AG10803 (cell line): ENCODE results near the gene BRD8.

Experiments used
- DNase-seq: peaks from one replicate; pipeline ENCODE4 v3.0.0; 2010; ENCODE audit warnings: low read depth
- H3K4me3 ChIP-seq: 2 replicates; pipeline ENCODE4 v1.5.1; 2011; ENCODE audit warnings: mild to moderate bottlenecking, low read length, control low read depth
- CTCF ChIP-seq: conservative IDR thresholded peaks from 2 replicates; pipeline ENCODE4 v1.5.1; 2011; ENCODE audit warnings: mild to moderate bottlenecking, low read length, control low read depth, inconsistent platforms

Gene BRD8

GRCh38 chr5:138096997-138097828 lies 81.2 kb downstream of the BRD8 start:
- no peak for TF ChIP-seq CTCF
- H3K4me3 ChIP-seq = no peak overlapping the region

GRCh38 chr5:138096363-138096762 lies 82.1 kb downstream of the BRD8 start:
- DNase-seq = no peak
- H3K4me3 ChIP-seq = no peak overlapping the region
- no peak for TF ChIP-seq CTCF

More at GRCh38 chr5:138096997-138097828, 81.2 kb downstream of the BRD8 start:
- no peak for DNase-seq

GRCh38 chr5:138095100-138095907 lies 83.1 kb downstream of the BRD8 start:
- H3K4me3 ChIP-seq = no peak overlapping the region
- TF ChIP-seq CTCF = no peak
- DNase-seq = no peak

GRCh38 chr5:138093036-138093435 lies 85.4 kb downstream of the BRD8 start:
- H3K4me3 ChIP-seq = no peak overlapping the region
- no peak for DNase-seq
- no peak for TF ChIP-seq CTCF

GRCh38 chr5:138092301-138092700 lies 86.1 kb downstream of the BRD8 start:
- TF ChIP-seq CTCF = no peak
- no peak overlapping the region for H3K4me3 ChIP-seq
- DNase-seq = no peak

GRCh38 chr5:138091685-138092084 lies 86.7 kb downstream of the BRD8 start:
- no peak for TF ChIP-seq CTCF
- DNase-seq = no peak
- H3K4me3 ChIP-seq = no peak overlapping the region
